ENCODE data around the gene SH3YL1.

GRCh38 chr2:182509-183122 is 81.2 kb downstream of the SH3YL1 start:
- TF ChIP-seq CTCF (optimal IDR thresholded peaks at IDR 0.05 in 1 of 3, IDR thresholded peaks at IDR 0.05 in 1 of 3, conservative IDR thresholded peaks at IDR 0.05 in 1 of 3; ENCODE audit: extremely low read depth in 1 of 3, insufficient read depth in 2 of 3, low read length in 3 of 3) (no peak), EZH2 (IDR thresholded peaks at IDR 0.05; ENCODE audit: low read length) (no peak)
